ENCODE data around the gene C1QTNF6. TPM values are rescaled to one million over a fixed set of nuclear protein-coding genes. Genes with fewer than 3 reads are reported as not detected.

C1QTNF6 gene
- total and polyA plus RNA-seq, 2 of the 4 experiments (the other 2 are of a cell fraction), result 1.1 to 10.9 TPM

DNA sequence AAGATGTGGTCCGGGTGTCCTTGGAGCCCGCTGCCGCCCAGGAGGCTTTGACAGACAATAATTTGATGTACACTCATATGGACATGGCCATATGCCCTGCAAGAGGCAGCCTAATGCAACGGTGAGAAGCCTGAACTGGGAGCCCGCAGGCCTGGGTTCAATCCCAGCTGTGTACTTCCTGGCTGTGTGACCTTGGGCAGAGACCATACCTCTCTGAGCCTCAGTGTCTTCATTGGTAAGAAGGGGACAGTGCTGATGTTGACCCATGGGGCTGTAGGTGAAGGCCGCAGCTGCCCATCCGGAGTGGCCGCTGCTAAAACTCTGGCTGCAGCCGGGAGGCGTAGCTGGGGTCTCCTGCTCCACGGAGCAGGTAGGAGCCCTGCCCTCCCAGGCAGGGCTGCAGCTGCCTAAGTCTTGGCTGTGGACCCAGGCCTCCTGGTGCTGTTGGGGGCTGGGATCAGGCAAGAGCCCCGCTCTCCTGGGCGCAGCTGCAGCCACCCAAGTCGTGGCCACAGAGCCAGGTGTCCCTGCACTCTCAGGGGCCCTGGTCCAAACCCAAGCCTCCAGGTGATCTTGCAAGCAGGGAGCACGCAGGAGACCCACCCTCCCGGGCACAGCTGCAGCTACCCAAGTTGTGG lies 47.2 kb downstream of the C1QTNF6 start:
- CTCF ChIA-PET, result no interaction called here
- WGBS, 2 experiments (ENCODE audit: extremely low coverage in 2 of 2, insufficient read length in 1 of 2), result 78% methylated on average over 6 of the region's 16 CpGs; no CpG with 5 or more reads in 1 of the 2 experiments
- no peak overlapping the region for H3K14ac ChIP-seq (replicated peaks; ENCODE audit: low read depth, low read length)

More for the DNA sequence above, 47.2 kb downstream of the C1QTNF6 start:
- Histone ChIP-seq H2BK15ac (ENCODE audit: low read depth, low read length) (no peak overlapping the region), H3K4ac (ENCODE audit: low read depth, low read length) (no peak overlapping the region), H2BK5ac (ENCODE audit: low read depth, low read length, poor library complexity, severe bottlenecking) (no peak overlapping the region), H3K36me3 (ENCODE audit: control insufficient read depth, insufficient read depth, low read length) (no peaks in the 10 kb centered on the region), H3K4me1 (ENCODE audit: control insufficient read depth, insufficient read depth, low read length) (peaks cover 2% of the 10 kb centered on the region; the same call in 1 of the 2 replicates), H4K20me1 (ENCODE audit: insufficient read depth, low read length) (no peaks in the 10 kb centered on the region), H3K9me3 (ENCODE audit: control insufficient read depth, insufficient read depth, low read length) (no peaks in the 10 kb centered on the region), H3K27ac (ENCODE audit: insufficient read depth, low read length) (no peak overlapping the region), H2BK20ac (ENCODE audit: low read depth, low read length) (no peak overlapping the region), H3K9me1 (ENCODE audit: insufficient read depth, low read length) (no peaks in the 10 kb centered on the region), H4K5ac (ENCODE audit: low read depth, low read length) (no peak overlapping the region), H3K18ac (ENCODE audit: low read depth, low read length) (no peak overlapping the region), H4K8ac (ENCODE audit: low read depth in 2 of 2, low read length in 2 of 2) (no peak overlapping the region), H3K9ac (ENCODE audit: low read depth, low read length) (no peak overlapping the region), H3K27me3 (ENCODE audit: control insufficient read depth, insufficient read depth, low read length) (peaks cover 33% of the 10 kb centered on the region), H3K23ac (ENCODE audit: low read depth, low read length) (no peak overlapping the region), H3K4me3 (ENCODE audit: insufficient read depth, low read depth, low read length) (no peak overlapping the region), H2AFZ (replicated peaks; ENCODE audit: low read length, poor library complexity) (no peak overlapping the region), H4K91ac (ENCODE audit: insufficient read depth, low read depth, low read length) (no peak overlapping the region), H3K56ac (ENCODE audit: extremely low read depth, insufficient read depth, low read length) (no peak overlapping the region), H2BK120ac (ENCODE audit: low read depth, low read length) (no peak overlapping the region), H3K4me2 (ENCODE audit: low read depth, low read length) (no peak overlapping the region), H3K79me1 (ENCODE audit: low read depth in 1 of 2, low read length in 2 of 2) (no peaks in the 10 kb centered on the region), H2AK5ac (ENCODE audit: low read depth, low read length) (no peak overlapping the region), H2AK9ac (replicated peaks; ENCODE audit: low read depth, low read length, poor library complexity) (no peak overlapping the region)
- TF ChIP-seq POLR2A (IDR thresholded peaks at IDR 0.05; ENCODE audit: low read depth, low read length), result no peak
- TF ChIP-seq RAD21 (IDR thresholded peaks at IDR 0.05; ENCODE audit: low read length), result no peak
- TF ChIP-seq FOS (IDR thresholded peaks at IDR 0.05; ENCODE audit: low read depth, low read length), result no peak
- TF ChIP-seq, protein P1, sequence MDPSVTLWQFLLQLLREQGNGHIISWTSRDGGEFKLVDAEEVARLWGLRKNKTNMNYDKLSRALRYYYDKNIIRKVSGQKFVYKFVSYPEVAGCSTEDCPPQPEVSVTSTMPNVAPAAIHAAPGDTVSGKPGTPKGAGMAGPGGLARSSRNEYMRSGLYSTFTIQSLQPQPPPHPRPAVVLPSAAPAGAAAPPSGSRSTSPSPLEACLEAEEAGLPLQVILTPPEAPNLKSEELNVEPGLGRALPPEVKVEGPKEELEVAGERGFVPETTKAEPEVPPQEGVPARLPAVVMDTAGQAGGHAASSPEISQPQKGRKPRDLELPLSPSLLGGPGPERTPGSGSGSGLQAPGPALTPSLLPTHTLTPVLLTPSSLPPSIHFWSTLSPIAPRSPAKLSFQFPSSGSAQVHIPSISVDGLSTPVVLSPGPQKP (IDR thresholded peaks at IDR 0.05; ENCODE audit: borderline replicate concordance, low read depth, low read length), result no peak
- TF ChIP-seq, protein P2, sequence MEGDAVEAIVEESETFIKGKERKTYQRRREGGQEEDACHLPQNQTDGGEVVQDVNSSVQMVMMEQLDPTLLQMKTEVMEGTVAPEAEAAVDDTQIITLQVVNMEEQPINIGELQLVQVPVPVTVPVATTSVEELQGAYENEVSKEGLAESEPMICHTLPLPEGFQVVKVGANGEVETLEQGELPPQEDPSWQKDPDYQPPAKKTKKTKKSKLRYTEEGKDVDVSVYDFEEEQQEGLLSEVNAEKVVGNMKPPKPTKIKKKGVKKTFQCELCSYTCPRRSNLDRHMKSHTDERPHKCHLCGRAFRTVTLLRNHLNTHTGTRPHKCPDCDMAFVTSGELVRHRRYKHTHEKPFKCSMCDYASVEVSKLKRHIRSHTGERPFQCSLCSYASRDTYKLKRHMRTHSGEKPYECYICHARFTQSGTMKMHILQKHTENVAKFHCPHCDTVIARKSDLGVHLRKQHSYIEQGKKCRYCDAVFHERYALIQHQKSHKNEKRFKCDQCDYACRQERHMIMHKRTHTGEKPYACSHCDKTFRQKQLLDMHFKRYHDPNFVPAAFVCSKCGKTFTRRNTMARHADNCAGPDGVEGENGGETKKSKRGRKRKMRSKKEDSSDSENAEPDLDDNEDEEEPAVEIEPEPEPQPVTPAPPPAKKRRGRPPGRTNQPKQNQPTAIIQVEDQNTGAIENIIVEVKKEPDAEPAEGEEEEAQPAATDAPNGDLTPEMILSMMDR (conservative IDR thresholded peaks at IDR 0.05; ENCODE audit: low read depth, low read length), result no peak
- no peak for TF ChIP-seq RCOR1 (IDR thresholded peaks at IDR 0.05; ENCODE audit: insufficient replicate concordance, low read length)
- TF ChIP-seq BHLHE40 (IDR thresholded peaks at IDR 0.05; ENCODE audit: low read depth, low read length), result no peak
- TF ChIP-seq CHD1 (IDR thresholded peaks at IDR 0.05; ENCODE audit: low read depth, low read length), result no peak
- no peak for TF ChIP-seq NFE2L2 (IDR thresholded peaks at IDR 0.05; ENCODE audit: low read depth, low read length)
- no peak for TF ChIP-seq SMC3 (IDR thresholded peaks at IDR 0.05; ENCODE audit: low read depth, low read length)
- TF ChIP-seq, protein P3, sequence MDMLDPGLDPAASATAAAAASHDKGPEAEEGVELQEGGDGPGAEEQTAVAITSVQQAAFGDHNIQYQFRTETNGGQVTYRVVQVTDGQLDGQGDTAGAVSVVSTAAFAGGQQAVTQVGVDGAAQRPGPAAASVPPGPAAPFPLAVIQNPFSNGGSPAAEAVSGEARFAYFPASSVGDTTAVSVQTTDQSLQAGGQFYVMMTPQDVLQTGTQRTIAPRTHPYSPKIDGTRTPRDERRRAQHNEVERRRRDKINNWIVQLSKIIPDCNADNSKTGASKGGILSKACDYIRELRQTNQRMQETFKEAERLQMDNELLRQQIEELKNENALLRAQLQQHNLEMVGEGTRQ (IDR thresholded peaks at IDR 0.05; ENCODE audit: low read depth, low read length), result no peak
- TF ChIP-seq MAZ (IDR thresholded peaks at IDR 0.05; ENCODE audit: borderline replicate concordance, low read depth, low read length), result no peak
- TF ChIP-seq RFX5 (IDR thresholded peaks at IDR 0.05; ENCODE audit: low read depth, low read length), result no peak
- TF ChIP-seq MAFK (IDR thresholded peaks at IDR 0.05; ENCODE audit: low read depth, low read length), result no peak
- no peak for TF ChIP-seq CEBPB (IDR thresholded peaks at IDR 0.05; ENCODE audit: low read depth, low read length)
- TF ChIP-seq MXI1 (IDR thresholded peaks at IDR 0.05; ENCODE audit: borderline replicate concordance, low read depth, low read length), result no peak
- ATAC-seq (ENCODE audit: low read depth) (no peak), DNase-seq (no peak)
- intact Hi-C loops (cut with micrococcal nuclease), result no loop called here
- in situ Hi-C loops (cut with MboI; ENCODE audit: low sequenced_read_pairs), result no loop called here
- no TSS peak for BruUV-seq (replicated peaks)
- POLR2A ChIA-PET (ENCODE audit: unreplicated experiment), result no interaction called here
- dilution Hi-C loops (cut with HindIII; ENCODE audit: low sequenced_read_pairs, unreplicated experiment), result no loop called here
